ENCODE measurements around the gene SLIT2.

The SLIT2 gene

DNA sequence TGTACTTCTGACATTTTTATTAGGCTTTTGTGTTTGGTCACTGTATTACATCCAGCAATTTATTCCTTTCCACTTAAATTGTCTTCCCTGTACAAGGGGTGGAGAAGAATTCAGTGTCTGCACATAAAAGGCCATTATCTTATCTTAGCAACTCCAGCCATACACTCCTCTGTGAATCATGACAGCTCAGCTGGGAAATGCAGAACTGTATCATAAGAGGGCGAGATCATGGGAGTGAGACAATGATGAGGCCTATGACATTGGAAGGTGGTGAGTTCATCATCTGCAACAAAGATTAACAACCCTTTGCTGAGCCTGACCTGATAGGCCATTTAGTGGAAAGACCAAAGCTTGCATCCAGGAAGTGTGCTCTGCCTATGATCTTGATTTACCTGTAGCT, 33.3 kb downstream of the SLIT2 start:
- DNase-seq (ENCODE audit: low read depth): no peak
- TF ChIP-seq, protein P1, sequence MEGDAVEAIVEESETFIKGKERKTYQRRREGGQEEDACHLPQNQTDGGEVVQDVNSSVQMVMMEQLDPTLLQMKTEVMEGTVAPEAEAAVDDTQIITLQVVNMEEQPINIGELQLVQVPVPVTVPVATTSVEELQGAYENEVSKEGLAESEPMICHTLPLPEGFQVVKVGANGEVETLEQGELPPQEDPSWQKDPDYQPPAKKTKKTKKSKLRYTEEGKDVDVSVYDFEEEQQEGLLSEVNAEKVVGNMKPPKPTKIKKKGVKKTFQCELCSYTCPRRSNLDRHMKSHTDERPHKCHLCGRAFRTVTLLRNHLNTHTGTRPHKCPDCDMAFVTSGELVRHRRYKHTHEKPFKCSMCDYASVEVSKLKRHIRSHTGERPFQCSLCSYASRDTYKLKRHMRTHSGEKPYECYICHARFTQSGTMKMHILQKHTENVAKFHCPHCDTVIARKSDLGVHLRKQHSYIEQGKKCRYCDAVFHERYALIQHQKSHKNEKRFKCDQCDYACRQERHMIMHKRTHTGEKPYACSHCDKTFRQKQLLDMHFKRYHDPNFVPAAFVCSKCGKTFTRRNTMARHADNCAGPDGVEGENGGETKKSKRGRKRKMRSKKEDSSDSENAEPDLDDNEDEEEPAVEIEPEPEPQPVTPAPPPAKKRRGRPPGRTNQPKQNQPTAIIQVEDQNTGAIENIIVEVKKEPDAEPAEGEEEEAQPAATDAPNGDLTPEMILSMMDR (IDR thresholded peaks at IDR 0.05; ENCODE audit: insufficient read depth, low read depth, low read length, missing control alignments): no peak
- H3K4me3 ChIP-seq (ENCODE audit: low read depth, low read length): no peak overlapping the region

DNA sequence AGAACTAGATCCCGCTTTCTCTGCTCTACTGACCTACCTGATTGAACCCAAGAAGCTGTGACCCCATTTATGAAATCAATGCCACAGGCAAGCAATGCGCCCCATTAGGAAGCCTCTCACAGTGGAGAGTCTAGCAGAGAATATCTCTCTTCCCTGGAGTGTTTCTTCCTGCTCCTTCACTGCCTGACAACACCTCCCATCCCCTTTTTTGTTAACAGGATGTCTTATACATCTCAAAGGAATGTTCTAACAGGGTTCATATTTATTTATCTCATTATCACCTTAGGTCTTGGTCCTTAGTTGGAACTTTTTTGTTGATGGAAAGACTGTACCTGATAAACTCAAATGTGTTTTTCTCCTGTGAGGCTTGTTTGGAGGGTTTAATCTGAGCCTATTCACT, 35.5 kb downstream of the SLIT2 start:
- no peak overlapping the region for H3K4me3 ChIP-seq (ENCODE audit: low read depth, low read length)
- no peak for DNase-seq (ENCODE audit: low read depth)
- TF ChIP-seq, protein P1 (IDR thresholded peaks at IDR 0.05; ENCODE audit: insufficient read depth, low read depth, low read length, missing control alignments): no peak

DNA sequence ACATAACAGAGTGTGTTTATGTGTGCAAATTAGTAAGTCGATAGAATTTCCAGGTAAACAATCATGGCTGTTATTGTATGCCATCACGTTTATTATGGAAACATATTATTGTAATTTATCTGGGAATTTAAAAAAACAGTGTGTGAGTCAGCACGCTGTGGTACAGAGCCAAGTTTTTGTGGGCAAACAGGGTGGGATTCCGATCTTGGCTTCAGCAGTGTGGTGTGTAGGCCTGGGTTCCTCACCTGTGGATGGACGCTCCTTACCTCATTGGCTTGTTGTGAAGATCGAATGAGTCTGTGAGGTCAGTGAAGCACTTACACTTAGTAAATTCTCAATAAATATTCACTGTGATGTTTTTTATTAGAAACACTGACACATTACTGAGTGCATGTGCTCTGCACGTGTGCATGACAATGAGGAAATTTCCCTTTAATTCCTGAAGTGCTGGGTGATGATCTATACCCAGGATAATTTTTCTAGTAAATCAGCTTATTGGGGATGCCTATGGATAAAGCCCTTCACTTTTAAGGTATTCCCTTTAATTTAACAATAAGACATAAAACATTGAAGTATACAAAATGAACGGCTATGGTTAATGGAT, 36.4 kb downstream of the SLIT2 start:
- DNase-seq (ENCODE audit: low read depth): no peak
- TF ChIP-seq, protein P1 (IDR thresholded peaks at IDR 0.05; ENCODE audit: insufficient read depth, low read depth, low read length, missing control alignments): no peak
- no peak overlapping the region for H3K4me3 ChIP-seq (ENCODE audit: low read depth, low read length)

- no peak for DNase-seq (ENCODE audit: low read depth)
- TF ChIP-seq, protein P1 (IDR thresholded peaks at IDR 0.05; ENCODE audit: insufficient read depth, low read depth, low read length, missing control alignments): no peak
- H3K4me3 ChIP-seq (ENCODE audit: low read depth, low read length): no peak overlapping the region
Observed at GRCh38 chr4:20288846-20289512, 37.3 kb downstream of the SLIT2 start.

DNA sequence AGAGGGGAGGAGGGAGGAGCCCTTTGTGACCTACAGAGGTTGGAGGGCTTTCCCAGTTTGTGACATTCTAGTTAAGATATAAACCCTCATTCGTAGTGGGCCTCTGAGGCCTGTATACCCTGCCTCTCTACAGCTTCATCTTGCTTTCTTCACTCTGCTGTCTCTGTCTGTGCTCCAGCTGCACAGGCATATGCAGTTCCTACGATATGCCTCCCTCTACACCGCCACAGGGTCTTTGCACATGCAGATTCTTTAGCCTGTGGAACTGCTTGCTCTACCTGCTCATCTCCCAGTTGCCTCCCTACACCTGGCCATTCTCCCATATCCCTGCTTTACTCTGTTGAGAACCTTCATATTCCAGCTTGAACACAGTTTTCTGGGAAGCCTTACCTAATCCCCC, 38.1 kb downstream of the SLIT2 start:
- TF ChIP-seq, protein P1 (IDR thresholded peaks at IDR 0.05; ENCODE audit: insufficient read depth, low read depth, low read length, missing control alignments): no peak
- DNase-seq (ENCODE audit: low read depth): no peak
- no peak overlapping the region for H3K4me3 ChIP-seq (ENCODE audit: low read depth, low read length)

DNA sequence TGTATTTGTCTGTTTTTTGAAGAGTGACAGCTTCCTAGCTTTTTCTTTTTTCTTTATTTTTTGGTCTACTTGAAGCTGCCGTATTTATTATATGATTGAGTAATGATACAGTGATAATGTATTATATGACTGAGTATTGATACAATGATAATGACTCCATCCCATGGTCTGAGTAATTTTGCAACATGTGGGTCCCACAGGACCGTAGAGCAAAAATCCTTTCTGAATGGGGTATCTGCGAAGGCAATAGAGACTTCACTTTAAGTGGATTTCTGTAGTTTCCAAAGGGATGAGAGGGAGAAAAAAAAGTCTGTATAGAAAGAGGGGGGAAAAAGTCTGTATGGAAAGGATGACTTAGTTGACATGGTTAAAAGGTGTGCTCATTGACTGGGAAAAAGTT, 41.0 kb downstream of the SLIT2 start:
- DNase-seq (ENCODE audit: low read depth): no peak
- TF ChIP-seq, protein P1 (IDR thresholded peaks at IDR 0.05; ENCODE audit: insufficient read depth, low read depth, low read length, missing control alignments): no peak
- H3K4me3 ChIP-seq (ENCODE audit: low read depth, low read length): no peak overlapping the region

DNA sequence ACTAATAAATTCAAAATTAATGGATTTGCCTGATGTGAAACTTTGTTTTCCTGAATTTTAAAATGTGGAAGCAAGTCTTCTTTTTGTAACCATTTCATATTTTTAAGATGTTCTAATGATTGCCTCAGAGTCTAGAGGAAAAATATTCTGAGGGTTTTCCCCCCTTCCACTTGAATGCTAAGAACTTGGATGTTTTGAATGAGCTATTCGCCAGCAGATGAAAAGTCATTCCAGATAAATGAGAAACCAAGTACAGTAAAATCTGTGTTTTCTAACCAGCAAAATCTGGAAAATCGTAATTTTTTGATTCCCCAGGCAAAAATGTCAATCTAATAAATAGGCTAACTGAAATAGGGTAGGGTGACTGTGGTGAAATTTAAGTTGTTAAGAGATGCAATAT, 45.6 kb downstream of the SLIT2 start:
- DNase-seq (ENCODE audit: low read depth): no peak

More for the DNA sequence above, 45.6 kb downstream of the SLIT2 start:
- TF ChIP-seq, protein P1 (IDR thresholded peaks at IDR 0.05; ENCODE audit: insufficient read depth, low read depth, low read length, missing control alignments): no peak
- H3K4me3 ChIP-seq (ENCODE audit: low read depth, low read length): no peak overlapping the region

Measured in GM12865 (cell line).